AG09309 (cell line): ENCODE measurements around the gene HOXC13.

ENCODE experiments used
- DNase-seq: peaks from one replicate; pipeline ENCODE4 v3.0.0-alpha.2; 2010; ENCODE audit warnings: low read depth
- H3K4me3 ChIP-seq: 2 replicates; pipeline ENCODE4 v1.5.1; 2011; ENCODE audit warnings: mild to moderate bottlenecking, low read depth, low read length, moderate library complexity; ENCODE audit not compliant: control insufficient read depth
- TF ChIP-seq, protein P1 (sequence below): IDR thresholded peaks from 2 replicates; pipeline ENCODE4 v1.5.1; 2011; ENCODE audit warnings: mild to moderate bottlenecking, low read depth, low read length, inconsistent platforms; ENCODE audit not compliant: insufficient read depth, control insufficient read depth; ENCODE audit errors: missing control alignments

Gene HOXC13, protein sequence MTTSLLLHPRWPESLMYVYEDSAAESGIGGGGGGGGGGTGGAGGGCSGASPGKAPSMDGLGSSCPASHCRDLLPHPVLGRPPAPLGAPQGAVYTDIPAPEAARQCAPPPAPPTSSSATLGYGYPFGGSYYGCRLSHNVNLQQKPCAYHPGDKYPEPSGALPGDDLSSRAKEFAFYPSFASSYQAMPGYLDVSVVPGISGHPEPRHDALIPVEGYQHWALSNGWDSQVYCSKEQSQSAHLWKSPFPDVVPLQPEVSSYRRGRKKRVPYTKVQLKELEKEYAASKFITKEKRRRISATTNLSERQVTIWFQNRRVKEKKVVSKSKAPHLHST

DNA sequence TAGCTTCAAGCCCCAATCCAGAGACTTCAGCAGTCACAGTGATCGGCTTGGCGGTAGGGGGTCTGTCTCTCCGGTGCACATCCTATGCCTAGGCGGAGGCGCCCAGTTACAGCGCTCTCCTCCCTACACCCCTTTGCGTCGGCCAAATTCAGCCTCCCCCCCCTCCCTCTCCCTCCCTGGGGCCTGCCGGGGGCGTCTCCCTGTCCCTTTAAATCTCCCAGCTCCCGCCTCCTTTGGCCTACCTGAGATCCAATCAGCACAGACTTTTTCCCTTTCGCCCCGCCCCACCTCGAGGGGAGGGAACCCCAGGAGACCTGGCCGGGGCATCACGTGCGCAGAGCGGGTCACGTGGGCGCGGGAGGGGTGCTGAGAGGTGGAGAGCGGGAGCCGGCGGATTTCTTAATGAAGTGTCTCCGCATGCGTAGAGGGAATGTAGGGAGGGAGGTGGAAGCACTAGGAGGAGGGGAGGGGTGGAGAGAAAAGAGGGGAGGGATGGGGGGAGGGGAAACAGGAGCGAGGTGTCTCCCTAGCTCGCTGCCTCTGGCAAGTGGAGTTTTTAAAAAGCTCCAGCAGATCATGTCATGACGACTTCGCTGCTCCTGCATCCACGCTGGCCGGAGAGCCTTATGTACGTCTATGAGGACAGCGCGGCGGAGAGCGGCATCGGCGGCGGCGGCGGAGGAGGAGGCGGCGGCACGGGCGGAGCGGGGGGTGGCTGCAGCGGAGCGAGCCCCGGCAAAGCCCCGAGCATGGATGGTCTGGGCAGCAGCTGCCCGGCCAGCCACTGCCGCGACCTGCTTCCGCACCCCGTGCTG, at the start of gene HOXC13:
HOXC13 (plus strand) TSS at position 506 of the 815 bp plus-strand sequence; CDS start at position 582, 76 bp downstream.
- peak within 1 kb of the TSS; percentile 42 for H3K4me3 ChIP-seq
- TF ChIP-seq, protein P1, sequence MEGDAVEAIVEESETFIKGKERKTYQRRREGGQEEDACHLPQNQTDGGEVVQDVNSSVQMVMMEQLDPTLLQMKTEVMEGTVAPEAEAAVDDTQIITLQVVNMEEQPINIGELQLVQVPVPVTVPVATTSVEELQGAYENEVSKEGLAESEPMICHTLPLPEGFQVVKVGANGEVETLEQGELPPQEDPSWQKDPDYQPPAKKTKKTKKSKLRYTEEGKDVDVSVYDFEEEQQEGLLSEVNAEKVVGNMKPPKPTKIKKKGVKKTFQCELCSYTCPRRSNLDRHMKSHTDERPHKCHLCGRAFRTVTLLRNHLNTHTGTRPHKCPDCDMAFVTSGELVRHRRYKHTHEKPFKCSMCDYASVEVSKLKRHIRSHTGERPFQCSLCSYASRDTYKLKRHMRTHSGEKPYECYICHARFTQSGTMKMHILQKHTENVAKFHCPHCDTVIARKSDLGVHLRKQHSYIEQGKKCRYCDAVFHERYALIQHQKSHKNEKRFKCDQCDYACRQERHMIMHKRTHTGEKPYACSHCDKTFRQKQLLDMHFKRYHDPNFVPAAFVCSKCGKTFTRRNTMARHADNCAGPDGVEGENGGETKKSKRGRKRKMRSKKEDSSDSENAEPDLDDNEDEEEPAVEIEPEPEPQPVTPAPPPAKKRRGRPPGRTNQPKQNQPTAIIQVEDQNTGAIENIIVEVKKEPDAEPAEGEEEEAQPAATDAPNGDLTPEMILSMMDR: no peak
- DNase-seq: peak; percentile 58

DNA sequence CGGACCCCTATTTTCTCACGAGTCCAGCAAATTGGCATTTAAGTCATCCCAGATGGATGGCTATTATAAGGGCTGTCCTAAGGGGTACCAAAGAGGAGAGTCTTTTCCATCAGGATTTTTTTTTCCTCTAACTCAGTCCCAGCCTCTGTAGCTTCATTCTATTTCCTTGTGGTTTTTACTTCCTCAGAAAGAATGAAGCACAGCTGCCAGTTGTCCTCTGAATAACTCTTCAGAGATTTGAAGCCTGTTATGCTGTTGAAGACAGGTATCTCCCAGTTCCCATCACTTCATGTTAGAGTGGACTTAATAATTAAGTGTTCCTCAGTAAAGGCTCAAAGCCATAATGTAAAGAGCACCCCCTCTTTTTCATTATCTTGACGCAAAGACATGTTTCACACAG, 48.5 kb upstream of the HOXC13 start:
- DNase-seq: no peak
- TF ChIP-seq, protein P1: no peak
- H3K4me3 ChIP-seq: no peak overlapping the region

DNA sequence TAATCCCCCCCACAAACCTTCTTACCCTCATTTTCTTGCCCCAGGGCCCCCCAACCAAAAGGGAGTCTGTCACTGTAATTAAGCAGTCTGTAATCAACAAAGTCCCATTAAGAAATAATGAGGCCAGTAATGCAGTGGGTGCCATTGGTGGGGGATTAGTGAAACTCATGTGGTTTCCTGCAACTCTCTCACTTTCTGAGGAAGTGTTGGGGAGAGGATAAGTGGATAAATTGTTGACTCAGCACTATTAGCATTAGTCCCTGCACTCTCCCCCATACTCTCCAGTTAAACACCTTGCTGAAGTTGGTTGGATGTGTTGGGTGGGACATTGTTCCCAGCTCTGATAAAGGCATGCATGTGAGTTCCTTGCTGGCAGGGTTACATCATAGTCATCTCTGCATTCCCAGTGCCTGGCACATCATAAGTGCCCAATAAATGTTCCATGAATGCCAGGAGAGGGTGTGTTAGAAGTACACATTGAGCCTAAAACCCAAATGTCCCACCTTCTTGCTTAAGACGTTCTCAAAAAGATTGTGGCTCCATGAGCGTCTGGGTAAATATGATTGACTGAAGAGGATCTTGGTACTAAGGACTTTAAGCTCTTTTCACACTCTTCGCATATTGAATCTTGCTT, 45.8 kb upstream of the HOXC13 start:
- no peak for DNase-seq
- H3K4me3 ChIP-seq: no peak overlapping the region
- TF ChIP-seq, protein P1: no peak

DNA sequence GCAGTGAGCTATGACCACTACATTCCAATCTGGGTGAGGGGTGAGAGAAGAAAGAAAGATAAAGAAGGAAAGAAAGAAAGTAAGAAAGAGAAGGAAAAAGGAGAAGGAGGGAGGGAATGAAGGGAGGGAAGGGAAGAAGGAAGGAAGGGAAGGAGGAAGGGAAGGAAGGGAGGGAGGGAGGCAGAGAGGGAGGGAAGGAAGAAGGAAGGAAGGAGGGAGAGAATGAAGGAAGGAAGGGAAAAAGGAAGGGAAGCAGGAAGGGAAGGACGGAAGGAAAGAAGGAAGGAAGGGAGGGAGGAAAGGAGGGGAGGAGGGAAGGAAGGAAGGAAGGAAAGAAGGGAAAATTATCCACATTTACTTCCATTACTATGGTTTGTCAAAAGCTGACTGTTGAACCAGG, 39.4 kb upstream of the HOXC13 start:
- TF ChIP-seq, protein P1: no peak
- H3K4me3 ChIP-seq: no peak overlapping the region
- no peak for DNase-seq

DNA sequence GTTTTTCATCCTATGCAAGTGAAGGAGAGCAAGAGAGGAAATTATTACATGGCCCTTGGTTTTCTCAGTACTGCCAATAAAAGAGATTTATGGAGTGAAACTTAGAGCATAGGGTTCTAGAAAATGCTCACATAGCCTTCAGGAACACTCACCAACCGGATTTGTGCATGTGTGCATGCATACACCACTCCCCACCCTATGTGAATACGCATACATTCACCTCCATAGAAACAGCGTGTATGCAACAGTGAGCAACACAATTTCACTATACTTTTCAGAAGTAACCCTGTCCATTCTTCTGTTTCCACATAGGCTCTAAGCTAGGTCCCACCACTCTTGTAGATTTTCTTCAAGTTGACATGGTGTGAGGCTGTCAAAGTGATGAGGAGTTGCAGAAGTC, 31.5 kb upstream of the HOXC13 start:
- no peak overlapping the region for H3K4me3 ChIP-seq
- DNase-seq: no peak
- TF ChIP-seq, protein P1: no peak

DNA sequence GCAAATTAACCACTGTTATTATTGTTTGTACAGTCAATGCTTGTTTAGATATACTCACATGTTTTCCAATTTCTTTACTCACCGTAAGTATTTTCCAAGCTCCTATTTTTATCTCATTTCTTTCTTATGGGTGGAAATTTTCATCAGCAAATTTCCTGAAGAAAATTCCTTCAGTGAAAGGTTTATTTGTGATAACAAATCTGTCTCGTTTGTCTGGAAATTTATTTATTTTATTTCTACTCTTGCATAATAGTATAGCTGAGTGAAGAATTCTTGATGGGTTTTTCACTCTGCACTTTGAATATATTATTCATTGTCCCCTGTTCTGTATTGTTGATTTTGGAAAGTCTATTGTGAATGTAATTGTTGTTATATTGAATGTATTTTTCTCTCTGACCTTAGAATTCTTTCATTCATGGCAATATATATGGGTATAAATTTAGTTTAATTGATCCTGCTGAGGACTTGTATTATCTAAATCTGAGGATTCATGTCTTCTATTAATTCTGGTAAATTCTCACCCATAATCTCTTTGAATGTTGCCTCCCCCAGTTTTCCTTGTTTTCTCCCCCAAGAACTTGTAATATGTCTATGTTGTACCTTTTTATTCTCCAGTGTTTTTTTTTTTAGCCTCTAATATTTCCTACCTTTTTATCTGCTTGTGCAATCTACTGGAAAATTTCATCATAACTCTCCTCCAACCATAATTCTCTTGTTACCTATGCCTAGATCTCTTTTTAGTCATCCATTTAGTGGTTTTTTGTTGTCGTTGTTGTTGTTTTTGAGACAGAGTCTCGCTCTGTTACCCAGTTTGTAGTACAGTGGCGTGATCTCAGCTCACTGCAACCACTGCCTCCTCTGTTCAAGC, 21.6 kb upstream of the HOXC13 start:
- TF ChIP-seq, protein P1: no peak
- H3K4me3 ChIP-seq: no peak overlapping the region
- no peak for DNase-seq
